ENCODE data around the gene F2.

F2 gene

DNA sequence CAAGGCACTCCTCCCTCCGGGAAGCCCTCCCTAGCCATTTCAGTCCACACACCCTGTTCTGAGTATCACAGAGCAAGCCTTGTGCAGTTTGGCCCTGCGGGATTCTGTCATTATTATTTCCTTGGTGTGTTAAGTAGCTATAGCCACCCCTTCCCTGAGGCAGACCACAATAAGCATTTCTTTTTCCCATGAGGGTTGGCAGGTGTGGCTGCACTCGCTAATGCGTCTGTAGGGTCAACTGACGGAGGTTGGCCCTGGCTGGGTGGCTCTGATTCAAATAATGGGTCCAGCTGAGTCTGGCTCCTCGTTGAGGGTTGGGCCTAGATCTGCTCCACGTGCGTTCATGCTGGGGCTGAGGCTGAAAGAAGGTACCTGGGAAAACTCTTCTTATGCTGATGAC is 5.1 kb downstream of the F2 start:
- Histone ChIP-seq H3K4me3 (ENCODE audit: low read depth in 1 of 5, low read length in 5 of 5) (no peak overlapping the region), H3K4me1 (ENCODE audit: control insufficient read depth in 5 of 5, insufficient read depth in 5 of 5, low read length in 5 of 5) (no peaks in the 10 kb centered on the region), H3K27ac (ENCODE audit: low read depth, low read length) (no peak overlapping the region), H3K27me3 (ENCODE audit: control insufficient read depth in 5 of 5, insufficient read depth in 4 of 5, low read length in 5 of 5) (no peaks in the 10 kb centered on the region), H3K9me3 (ENCODE audit: control insufficient read depth in 5 of 5, low read length in 5 of 5) (no peaks in the 10 kb centered on the region), H3K36me3 (ENCODE audit: control insufficient read depth in 5 of 5, insufficient read depth in 5 of 5, low read length in 5 of 5) (no peaks in the 10 kb centered on the region), H3K9ac (ENCODE audit: low read length in 5 of 5) (no peak overlapping the region)

DNA sequence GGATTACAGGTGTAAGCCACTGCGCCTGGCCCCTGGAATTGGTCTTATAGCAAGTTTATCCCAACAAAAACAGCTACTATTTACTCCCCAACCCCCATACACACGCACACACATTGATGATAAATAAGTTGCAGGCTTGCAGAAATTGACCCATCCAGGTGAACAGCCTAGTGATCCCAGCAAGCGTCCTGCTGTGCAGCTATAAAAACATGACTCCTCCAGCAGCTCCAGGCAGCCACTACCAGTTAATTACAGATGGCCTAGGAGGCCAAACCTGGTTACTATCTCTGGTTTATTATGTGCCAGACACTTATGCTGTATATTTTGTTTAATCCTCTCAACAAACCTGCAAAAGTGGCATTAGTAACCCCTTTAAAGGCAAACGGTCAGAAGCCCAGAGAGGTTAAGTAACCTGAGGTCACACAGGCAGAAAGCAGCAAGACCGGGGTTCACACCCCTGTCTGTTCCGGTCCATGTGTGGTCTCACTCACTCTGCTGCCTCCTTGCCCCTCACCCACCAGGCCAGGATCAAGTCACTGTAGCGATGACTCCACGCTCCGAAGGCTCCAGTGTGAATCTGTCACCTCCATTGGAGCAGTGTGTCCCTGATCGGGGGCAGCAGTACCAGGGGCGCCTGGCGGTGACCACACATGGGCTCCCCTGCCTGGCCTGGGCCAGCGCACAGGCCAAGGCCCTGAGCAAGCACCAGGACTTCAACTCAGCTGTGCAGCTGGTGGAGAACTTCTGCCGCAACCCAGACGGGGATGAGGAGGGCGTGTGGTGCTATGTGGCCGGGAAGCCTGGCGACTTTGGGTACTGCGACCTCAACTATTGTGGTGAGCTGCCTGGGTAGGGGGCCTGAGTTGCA is 6.6 kb downstream of the F2 start:
- Histone ChIP-seq H3K36me3 (ENCODE audit: control insufficient read depth in 5 of 5, insufficient read depth in 5 of 5, low read length in 5 of 5) (no peaks in the 10 kb centered on the region), H3K9me3 (ENCODE audit: control insufficient read depth in 5 of 5, low read length in 5 of 5) (no peaks in the 10 kb centered on the region), H3K4me3 (ENCODE audit: low read depth in 1 of 5, low read length in 5 of 5) (no peak overlapping the region), H3K9ac (ENCODE audit: low read length in 5 of 5) (no peak overlapping the region), H3K4me1 (ENCODE audit: control insufficient read depth in 5 of 5, insufficient read depth in 5 of 5, low read length in 5 of 5) (no peaks in the 10 kb centered on the region), H3K27me3 (ENCODE audit: control insufficient read depth in 5 of 5, insufficient read depth in 4 of 5, low read length in 5 of 5) (no peaks in the 10 kb centered on the region), H3K27ac (ENCODE audit: low read depth, low read length) (no peak overlapping the region)

DNA sequence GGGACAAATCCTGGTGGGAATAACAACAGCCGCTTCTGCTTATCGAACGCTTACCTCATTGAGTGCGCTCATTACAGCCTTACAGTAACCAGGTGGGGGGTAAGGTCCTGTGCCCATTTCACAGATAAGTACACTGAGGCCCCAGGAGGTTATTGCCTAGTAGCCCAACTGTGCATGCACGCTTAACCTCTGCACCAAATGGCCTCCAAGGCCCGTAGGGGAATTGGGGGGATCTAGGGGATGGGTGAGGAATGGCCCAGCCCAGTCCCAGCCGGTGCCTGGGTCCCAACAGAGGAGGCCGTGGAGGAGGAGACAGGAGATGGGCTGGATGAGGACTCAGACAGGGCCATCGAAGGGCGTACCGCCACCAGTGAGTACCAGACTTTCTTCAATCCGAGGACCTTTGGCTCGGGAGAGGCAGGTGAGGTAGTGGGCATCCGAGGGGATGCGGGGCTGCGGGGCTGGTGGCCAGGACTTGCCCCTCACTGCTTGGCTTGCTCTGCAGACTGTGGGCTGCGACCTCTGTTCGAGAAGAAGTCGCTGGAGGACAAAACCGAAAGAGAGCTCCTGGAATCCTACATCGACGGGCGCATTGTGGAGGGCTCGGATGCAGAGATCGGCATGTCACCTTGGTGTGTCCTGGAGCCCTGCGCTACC is 7.3 kb downstream of the F2 start:
- no peak overlapping the region for H3K4me3 ChIP-seq (ENCODE audit: low read depth in 1 of 5, low read length in 5 of 5)
- H3K27me3 ChIP-seq (ENCODE audit: control insufficient read depth in 5 of 5, insufficient read depth in 4 of 5, low read length in 5 of 5): no peaks in the 10 kb centered on the region
- no peak overlapping the region for H3K9ac ChIP-seq (ENCODE audit: low read length in 5 of 5)
- H3K4me1 ChIP-seq (ENCODE audit: control insufficient read depth in 5 of 5, insufficient read depth in 5 of 5, low read length in 5 of 5): no peaks in the 10 kb centered on the region
- no peaks in the 10 kb centered on the region for H3K36me3 ChIP-seq (ENCODE audit: control insufficient read depth in 5 of 5, insufficient read depth in 5 of 5, low read length in 5 of 5)
- H3K27ac ChIP-seq (ENCODE audit: low read depth, low read length): no peak overlapping the region
- H3K9me3 ChIP-seq (ENCODE audit: control insufficient read depth in 5 of 5, low read length in 5 of 5): no peaks in the 10 kb centered on the region

DNA sequence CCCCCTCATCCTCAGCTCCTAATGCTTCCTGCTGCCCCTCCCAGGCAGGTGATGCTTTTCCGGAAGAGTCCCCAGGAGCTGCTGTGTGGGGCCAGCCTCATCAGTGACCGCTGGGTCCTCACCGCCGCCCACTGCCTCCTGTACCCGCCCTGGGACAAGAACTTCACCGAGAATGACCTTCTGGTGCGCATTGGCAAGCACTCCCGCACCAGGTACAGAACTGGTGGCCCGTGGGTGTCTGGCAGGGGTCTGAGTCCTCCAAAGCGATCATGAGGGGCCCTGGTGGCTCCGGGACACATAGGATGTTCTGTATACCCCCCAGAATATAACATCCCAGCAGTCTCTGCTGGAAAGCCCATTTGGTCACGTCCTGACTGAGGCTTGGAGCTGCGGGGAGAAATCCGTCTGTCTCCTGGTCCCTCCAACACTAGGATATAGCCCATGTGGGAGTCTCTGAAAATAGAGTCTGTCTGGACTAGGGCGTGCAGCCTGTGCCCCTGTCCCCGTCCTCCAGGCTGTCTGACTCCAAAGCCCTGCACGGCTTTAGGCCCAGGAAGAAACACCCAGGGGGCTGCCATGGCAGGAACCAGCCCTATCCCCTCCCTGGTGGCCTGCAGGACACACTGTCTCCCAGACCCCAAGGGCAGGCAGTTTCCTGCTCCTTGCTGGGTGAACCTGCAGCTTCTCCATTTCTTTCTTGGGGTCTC is 9.1 kb downstream of the F2 start:
- Histone ChIP-seq H3K9ac (ENCODE audit: low read length in 5 of 5) (no peak overlapping the region), H3K9me3 (ENCODE audit: control insufficient read depth in 5 of 5, low read length in 5 of 5) (no peaks in the 10 kb centered on the region), H3K4me1 (ENCODE audit: control insufficient read depth in 5 of 5, insufficient read depth in 5 of 5, low read length in 5 of 5) (no peaks in the 10 kb centered on the region), H3K36me3 (ENCODE audit: control insufficient read depth in 5 of 5, insufficient read depth in 5 of 5, low read length in 5 of 5) (no peaks in the 10 kb centered on the region), H3K27ac (ENCODE audit: low read depth, low read length) (no peak overlapping the region), H3K27me3 (ENCODE audit: control insufficient read depth in 5 of 5, insufficient read depth in 4 of 5, low read length in 5 of 5) (no peaks in the 10 kb centered on the region), H3K4me3 (ENCODE audit: low read depth in 1 of 5, low read length in 5 of 5) (no peak overlapping the region)

DNA sequence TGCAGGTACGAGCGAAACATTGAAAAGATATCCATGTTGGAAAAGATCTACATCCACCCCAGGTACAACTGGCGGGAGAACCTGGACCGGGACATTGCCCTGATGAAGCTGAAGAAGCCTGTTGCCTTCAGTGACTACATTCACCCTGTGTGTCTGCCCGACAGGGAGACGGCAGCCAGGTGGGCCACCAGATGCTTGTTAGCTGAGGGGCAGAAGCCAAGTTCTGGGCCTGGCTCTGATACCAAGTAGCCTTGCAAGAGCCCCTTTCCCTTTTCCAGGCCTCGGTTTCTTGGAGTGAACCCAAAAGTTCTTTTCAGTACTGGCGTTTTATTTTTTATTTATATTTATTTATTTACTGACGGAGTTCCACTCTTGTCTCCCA is 9.6 kb downstream of the F2 start:
- Histone ChIP-seq H3K9me3 (ENCODE audit: control insufficient read depth in 5 of 5, low read length in 5 of 5) (no peaks in the 10 kb centered on the region), H3K9ac (ENCODE audit: low read length in 5 of 5) (no peak overlapping the region), H3K27ac (ENCODE audit: low read depth, low read length) (no peak overlapping the region), H3K36me3 (ENCODE audit: control insufficient read depth in 5 of 5, insufficient read depth in 5 of 5, low read length in 5 of 5) (no peaks in the 10 kb centered on the region), H3K27me3 (ENCODE audit: control insufficient read depth in 5 of 5, insufficient read depth in 4 of 5, low read length in 5 of 5) (no peaks in the 10 kb centered on the region), H3K4me3 (ENCODE audit: low read depth in 1 of 5, low read length in 5 of 5) (no peak overlapping the region), H3K4me1 (ENCODE audit: control insufficient read depth in 5 of 5, insufficient read depth in 5 of 5, low read length in 5 of 5) (no peaks in the 10 kb centered on the region)

DNA sequence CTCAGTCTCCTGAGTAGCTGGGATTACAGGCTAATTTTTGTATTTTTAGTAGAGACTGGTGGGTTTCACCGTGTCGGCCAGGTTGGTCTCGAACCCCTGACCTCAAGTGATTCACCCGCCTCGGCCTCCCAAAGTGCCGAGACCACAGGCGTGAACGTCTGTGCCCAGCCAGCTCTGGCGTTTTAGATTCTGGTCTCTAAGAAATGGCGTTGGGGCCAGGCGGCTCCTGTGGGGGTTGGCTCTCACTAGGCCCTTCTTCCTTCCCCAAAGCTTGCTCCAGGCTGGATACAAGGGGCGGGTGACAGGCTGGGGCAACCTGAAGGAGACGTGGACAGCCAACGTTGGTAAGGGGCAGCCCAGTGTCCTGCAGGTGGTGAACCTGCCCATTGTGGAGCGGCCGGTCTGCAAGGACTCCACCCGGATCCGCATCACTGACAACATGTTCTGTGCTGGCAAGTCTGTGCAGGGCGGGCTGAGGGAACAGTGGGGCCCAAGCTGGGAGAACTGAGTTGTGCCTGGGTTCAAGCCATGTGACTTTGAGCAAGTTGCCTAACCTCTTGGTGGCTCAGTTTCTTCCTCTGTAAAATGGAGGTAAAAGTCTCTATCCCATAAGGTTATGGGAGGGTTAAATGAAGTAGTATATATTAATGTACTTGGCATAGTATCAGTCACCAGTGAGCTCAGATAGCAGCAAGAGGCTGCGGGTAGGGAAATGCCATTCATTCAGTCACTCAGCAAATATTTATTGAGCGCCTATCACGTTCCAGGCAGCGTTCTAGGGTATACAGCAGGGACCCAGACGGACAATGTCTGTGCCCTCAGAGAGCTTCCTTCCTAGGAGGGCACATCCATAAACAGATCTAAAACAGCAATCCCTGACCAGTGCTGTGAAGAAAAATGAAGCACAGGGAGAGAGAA is 10.4 kb downstream of the F2 start:
- Histone ChIP-seq H3K9ac (ENCODE audit: low read length in 5 of 5) (no peak overlapping the region), H3K4me1 (ENCODE audit: control insufficient read depth in 5 of 5, insufficient read depth in 5 of 5, low read length in 5 of 5) (no peaks in the 10 kb centered on the region), H3K27me3 (ENCODE audit: control insufficient read depth in 5 of 5, insufficient read depth in 4 of 5, low read length in 5 of 5) (no peaks in the 10 kb centered on the region), H3K9me3 (ENCODE audit: control insufficient read depth in 5 of 5, low read length in 5 of 5) (no peaks in the 10 kb centered on the region), H3K36me3 (ENCODE audit: control insufficient read depth in 5 of 5, insufficient read depth in 5 of 5, low read length in 5 of 5) (no peaks in the 10 kb centered on the region), H3K4me3 (ENCODE audit: low read depth in 1 of 5, low read length in 5 of 5) (no peak overlapping the region), H3K27ac (ENCODE audit: low read depth, low read length) (no peak overlapping the region)

DNA sequence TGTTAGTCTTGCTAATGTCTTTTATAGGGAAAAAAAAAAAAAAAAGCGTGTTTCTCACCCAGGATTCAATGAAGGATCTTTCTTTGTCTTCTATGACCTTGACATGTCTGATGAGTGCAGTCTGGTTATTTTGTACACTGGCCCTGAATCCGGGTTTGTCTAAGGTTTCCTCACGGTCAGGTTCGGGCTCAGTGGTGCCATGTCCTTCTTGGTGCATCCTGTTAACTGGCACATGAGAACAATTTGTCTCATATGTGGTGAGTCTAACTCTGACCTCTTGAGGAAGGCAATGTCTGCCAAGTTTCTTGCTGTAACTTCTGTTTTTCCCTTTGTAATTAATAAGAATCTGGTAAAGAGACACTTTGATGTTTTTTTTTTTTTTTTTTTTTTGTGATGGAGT is 12.5 kb downstream of the F2 start:
- H3K27ac ChIP-seq (ENCODE audit: low read depth, low read length): no peak overlapping the region
- no peaks in the 10 kb centered on the region for H3K4me1 ChIP-seq (ENCODE audit: control insufficient read depth in 5 of 5, insufficient read depth in 5 of 5, low read length in 5 of 5)
- H3K9ac ChIP-seq (ENCODE audit: low read length in 5 of 5): no peak overlapping the region
- no peaks in the 10 kb centered on the region for H3K27me3 ChIP-seq (ENCODE audit: control insufficient read depth in 5 of 5, insufficient read depth in 4 of 5, low read length in 5 of 5)
- H3K4me3 ChIP-seq (ENCODE audit: low read depth in 1 of 5, low read length in 5 of 5): no peak overlapping the region
- H3K36me3 ChIP-seq (ENCODE audit: control insufficient read depth in 5 of 5, insufficient read depth in 5 of 5, low read length in 5 of 5): no peaks in the 10 kb centered on the region
- H3K9me3 ChIP-seq (ENCODE audit: control insufficient read depth in 5 of 5, low read length in 5 of 5): no peaks in the 10 kb centered on the region

DNA sequence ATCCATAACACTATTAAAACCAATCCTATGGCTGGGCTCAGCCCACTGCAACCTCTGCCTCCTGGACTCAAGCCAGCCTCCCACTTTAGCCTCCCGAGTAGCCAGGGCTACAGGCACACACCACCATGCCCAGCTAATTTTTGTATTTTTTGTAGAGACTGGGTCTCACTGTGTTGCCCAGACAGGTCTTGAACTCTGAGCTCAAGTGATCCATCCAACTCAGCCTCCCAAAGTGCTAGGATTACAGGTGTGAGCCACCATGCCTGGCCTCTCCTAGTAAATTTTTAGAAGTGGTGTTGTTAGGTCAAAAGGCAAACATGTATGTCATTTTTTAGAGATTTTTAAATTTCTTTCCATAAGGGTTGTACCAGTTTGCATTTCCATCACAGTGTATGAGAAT is 14.2 kb downstream of the F2 start:
- no peaks in the 10 kb centered on the region for H3K4me1 ChIP-seq (ENCODE audit: control insufficient read depth in 5 of 5, insufficient read depth in 5 of 5, low read length in 5 of 5)
- H3K9me3 ChIP-seq (ENCODE audit: control insufficient read depth in 5 of 5, low read length in 5 of 5): no peaks in the 10 kb centered on the region
- no peak overlapping the region for H3K4me3 ChIP-seq (ENCODE audit: low read depth in 1 of 5, low read length in 5 of 5)
- no peak overlapping the region for H3K27ac ChIP-seq (ENCODE audit: low read depth, low read length)
- H3K9ac ChIP-seq (ENCODE audit: low read length in 5 of 5): no peak overlapping the region
- H3K36me3 ChIP-seq (ENCODE audit: control insufficient read depth in 5 of 5, insufficient read depth in 5 of 5, low read length in 5 of 5): no peaks in the 10 kb centered on the region
- H3K27me3 ChIP-seq (ENCODE audit: control insufficient read depth in 5 of 5, insufficient read depth in 4 of 5, low read length in 5 of 5): no peaks in the 10 kb centered on the region

DNA sequence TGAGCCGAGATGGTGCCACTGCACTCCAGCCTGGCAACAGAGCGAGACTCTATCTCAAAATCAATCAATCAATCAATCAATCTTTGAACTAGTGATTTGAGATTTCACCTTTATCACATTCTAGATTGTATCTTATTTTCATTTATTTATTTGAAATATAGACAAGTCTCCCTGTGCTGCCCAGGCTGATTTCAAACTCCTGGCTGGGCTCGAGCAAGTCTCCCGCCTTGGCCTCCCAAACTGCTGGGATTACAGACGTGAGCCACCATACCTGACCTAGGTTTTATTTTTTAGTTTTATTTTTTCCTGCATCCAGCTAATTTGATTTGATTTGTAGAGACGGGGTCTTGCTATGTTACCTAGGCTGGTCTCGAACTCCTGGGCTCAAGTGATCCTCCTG is 17.1 kb downstream of the F2 start:
- Histone ChIP-seq H3K9ac (ENCODE audit: low read length in 5 of 5) (no peak overlapping the region), H3K4me3 (ENCODE audit: low read depth in 1 of 5, low read length in 5 of 5) (no peak overlapping the region), H3K4me1 (ENCODE audit: control insufficient read depth in 5 of 5, insufficient read depth in 5 of 5, low read length in 5 of 5) (no peaks in the 10 kb centered on the region), H3K9me3 (ENCODE audit: control insufficient read depth in 5 of 5, low read length in 5 of 5) (no peaks in the 10 kb centered on the region), H3K36me3 (ENCODE audit: control insufficient read depth in 5 of 5, insufficient read depth in 5 of 5, low read length in 5 of 5) (peaks cover 0 to 2% (median under 1%) of the 10 kb centered on the region in 5 donors), H3K27ac (ENCODE audit: low read depth, low read length) (no peak overlapping the region), H3K27me3 (ENCODE audit: control insufficient read depth in 5 of 5, insufficient read depth in 4 of 5, low read length in 5 of 5) (no peaks in the 10 kb centered on the region)
